GM21786 (cell line): ENCODE data around the gene ACOT6.
"Not testable (repeated sequence)": the region's sequence is repeated elsewhere in the genome, so short reads cannot be mapped to it uniquely, and the experiment has no call there.

ENCODE experiments used
- ATAC-seq: cut with Tn5 transposase; IDR thresholded peaks from one replicate; pipeline ENCODE4 v1.9.1; 2021; ENCODE audit not compliant: unreplicated experiment

ACOT6 gene

DNA sequence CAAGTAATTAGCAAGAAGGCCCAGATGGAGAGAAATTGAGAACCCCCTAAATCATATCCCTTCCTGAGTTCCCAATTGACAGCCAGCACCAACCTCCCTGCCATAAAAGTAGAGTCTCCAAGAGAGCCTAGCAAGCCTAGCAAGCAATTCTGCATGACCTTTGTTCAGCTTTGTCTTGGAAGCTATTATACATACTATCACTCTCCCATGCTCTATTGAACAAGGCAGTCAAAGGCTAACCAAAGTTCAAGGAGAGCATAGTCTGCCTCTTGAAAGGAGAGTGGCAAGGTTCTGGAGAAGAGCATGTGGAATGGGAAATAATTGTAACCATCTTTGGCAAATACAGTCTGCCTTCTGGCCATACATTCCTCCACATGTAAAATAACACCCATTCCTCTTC, 12.8 kb upstream of the ACOT6 start:
- no peak for ATAC-seq

DNA sequence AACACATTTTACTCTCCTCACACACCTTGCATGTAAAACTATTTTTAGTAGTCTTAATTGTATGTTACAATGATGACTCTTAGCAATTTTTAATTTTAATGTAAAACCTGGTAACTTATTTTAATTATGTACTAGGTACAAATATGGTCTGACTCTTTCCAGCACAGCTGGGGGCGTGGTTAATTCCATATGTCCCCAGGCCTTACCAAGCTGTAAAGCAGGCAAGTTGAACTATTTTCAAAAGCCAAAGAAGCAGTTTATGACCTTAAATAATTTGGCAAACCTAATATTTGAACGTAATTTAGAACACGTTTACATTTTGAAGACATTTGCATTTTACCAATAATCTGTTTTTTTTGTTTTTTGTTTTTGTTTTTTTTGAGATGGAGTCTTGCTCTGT, 9.3 kb upstream of the ACOT6 start:
- no peak for ATAC-seq

DNA sequence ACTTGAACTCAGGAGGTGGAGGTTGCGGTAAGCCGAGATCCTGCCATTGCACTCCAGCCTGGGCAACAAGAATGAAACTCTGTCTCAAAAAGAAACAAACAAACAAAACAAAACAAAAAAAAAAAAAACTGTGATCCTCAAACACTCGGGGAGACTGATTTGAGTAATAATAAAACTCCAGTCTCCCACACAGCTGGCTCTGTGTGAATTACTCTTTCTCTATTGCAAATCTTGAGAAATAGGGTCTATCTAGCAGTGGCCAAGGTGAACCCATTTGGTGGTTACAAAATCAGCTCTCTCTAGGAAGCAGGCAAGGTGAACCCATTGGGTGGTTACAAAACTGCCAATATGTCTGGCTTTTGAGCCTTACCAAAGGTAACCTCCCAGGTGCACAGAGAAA, 6.0 kb upstream of the ACOT6 start:
- no peak for ATAC-seq

DNA sequence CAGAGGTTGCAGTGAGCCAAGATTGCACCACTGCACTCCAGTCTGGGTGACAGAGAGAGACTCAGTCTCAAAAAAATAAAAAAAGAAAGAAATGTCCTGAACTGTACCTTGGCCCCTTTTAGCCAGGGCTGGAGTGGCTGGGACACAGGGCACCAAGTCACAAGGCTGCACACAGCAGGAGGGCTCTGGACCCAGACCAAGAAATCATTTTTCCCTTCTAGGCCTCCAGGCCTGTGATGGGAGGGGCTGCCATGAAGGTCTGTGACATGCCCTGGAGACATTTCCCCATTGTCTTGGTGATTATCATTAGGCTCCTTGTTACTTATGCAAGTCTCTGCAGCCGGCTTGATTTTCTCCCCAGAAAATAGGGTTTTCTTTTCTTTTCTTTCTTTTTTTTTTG, 5.1 kb upstream of the ACOT6 start:
- no peak for ATAC-seq

DNA sequence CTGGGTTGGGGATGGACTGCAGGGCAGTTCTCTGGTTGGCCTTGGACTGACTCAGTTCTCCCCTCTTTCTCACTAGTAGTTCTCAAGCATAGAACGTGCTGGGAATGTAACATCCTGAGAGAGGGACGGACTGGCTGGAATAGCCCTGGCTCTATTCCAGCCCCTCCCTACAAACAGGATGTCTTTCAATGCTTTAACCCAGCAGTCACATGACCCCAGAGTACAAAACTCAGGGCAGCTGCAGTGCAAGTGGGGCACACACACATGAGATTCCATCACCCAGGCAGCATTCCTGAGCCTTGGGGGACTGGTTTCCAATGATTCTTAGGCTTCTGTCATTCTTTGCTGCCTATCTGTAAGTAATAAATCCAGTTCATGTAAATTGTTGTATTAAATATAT, 1.6 kb upstream of the ACOT6 start:
- ATAC-seq, result no peak

DNA sequence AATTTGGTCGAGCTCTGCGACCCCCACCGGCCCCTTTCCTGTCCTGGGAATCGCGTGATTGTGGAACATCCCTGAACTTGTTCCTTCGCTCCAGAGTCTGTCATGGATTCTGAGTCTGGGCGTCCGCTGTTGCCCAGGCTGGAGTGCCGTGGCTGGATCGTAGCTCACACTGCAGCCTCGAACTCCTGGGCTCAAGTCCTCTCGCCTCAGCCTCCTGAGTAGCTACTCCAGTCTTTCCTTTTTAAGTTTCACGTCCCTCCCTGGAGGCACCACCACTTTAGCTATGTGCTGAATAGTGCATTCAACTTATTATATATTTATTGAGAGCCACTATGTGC, 698 bp downstream of the ACOT6 start:
- no peak for ATAC-seq

DNA sequence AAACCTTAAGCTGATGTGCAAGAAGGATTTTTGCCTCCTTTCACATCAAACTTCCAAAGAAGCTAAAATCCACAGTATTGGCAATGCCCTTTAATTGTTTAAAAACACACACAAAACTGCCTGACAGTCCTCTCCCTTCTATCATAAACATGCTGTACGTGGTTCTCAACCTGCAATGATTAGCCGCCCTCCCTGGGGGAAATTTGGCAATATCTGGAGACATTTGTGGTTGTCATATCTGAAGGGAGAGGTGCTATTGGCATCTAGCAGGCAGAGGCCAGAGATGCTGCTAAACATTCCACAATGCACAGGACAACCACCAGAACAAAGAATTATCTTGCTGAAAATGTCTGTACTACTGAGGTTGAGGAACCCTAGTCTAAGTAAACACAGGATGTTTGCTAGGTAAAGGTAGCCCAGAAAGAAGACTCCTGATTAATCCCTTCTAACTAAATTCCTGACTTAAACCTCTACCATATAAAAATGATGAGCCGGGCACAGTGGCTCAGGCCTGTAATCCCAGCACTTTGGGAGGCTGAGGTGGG, 1.2 kb downstream of the ACOT6 start:
- no peak for ATAC-seq

DNA sequence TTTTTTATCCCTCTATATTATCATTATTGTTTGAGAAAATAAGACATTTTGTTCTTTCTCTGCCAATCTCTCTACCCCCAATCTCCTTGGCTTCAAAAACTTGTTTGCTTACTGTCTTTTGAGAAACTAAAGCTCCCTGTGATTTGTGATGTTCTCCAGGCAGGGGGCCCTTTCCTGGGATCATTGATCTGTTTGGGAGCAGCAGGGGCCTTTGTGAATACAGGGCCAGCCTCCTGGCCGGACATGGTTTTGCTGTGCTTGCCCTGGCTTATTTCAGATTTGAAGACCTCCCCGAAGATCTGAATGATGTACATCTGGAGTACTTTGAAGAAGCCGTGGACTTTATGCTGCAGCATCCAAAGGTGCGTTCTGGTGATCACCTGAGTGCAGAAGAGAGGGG, 4.5 kb downstream of the ACOT6 start:
- no peak for ATAC-seq

DNA sequence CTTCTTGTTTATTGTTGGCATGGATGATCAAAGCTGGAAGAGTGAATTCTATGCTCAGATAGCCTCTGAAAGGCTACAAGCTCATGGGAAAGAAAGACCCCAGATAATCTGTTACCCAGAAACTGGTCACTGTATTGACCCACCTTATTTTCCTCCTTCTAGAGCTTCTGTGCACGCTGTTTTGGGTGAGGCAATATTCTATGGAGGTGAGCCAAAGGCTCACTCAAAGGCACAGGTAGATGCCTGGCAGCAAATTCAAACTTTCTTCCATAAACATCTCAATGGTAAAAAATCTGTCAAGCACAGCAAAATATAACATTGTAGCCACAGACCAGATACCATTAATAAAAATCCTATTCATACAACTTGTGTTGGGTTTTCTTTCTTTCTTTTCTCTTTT, 7.2 kb downstream of the ACOT6 start:
- no peak for ATAC-seq

DNA sequence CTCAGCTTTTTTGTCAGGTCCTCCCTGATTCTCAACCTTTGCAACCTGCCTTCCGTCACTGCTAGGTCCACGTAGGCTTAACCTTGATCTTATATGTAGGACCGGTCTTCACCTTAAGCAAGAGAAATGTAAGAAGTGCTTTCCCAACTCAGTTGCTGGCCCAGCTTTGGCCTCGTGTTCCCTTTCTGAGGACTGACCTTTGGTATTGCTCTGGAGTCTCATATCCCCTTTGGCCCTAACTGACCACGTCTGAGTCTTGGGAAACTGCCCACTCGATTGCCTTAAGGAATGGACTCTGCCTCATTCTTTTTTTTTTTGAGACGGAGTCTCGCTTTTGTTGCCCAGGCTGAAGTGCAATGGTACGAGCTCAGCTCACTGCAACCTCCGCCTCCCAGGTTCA, 8.0 kb downstream of the ACOT6 start:
- no peak for ATAC-seq

DNA sequence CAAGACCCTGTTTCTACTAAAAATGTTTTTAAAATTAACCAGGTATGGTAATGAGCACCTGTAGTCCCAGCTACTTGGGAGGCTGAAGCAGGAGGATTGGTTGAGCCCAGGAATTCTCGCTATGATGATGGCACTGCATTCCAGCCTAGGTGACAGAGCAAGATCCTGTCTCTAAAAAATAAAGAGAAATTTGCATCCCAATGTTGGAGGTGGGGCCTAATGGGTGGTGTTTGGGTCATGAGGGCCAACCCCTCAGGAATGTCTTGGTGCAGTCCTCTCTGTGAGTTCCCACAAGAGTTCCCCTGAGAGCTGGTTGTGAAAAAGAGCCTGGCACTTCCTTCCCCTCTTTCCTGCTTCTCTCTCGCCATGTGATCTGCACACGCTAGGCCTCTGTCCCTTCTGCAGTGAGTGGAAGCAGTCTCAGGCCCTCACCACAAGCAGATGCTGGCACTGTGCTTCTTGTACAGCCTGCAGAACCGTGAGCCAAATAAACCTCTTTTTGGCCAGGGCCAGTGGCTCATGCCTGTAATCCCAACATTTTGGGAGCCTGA, 11.3 kb downstream of the ACOT6 start:
- ATAC-seq, result no peak

DNA sequence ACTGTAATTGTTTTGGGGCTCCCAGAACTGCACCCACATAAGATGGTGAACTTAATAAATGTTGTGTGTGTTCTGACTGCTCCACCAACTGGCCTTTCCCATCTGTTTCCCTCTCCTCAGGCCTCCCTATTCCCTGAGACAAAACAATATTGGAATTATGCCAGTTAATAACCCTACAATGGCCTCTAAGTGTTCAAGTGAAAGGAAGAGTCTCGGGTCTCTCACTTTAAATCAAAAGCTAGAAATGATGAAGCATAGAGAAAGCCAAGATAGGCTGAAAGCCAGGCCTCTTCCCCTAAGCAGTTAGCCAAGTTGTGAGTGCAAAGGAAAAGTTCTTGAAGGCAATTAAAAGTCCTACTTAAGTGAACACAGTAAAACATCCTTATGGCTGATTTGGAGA, 13.4 kb downstream of the ACOT6 start:
- ATAC-seq, result no peak

DNA sequence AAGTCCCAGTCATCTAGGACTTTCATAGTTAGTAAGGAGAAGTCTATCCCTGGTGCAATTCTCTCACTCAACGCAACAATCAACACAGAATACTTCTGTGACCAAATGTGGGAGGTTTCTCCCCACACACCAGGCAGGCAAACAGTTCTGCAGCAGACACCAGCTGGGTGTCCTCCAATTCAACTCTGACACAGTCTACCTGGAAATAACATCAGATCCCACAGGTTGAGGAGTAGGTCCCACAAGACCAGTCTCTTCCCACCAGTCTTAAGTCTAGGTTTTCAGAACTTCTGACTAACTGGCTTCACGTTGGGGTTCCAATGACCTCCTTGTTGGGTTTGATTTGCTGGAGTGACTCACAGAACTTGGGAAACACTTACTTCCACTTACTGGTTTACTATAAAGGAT, 14.8 kb downstream of the ACOT6 start:
- ATAC-seq, result no peak

DNA sequence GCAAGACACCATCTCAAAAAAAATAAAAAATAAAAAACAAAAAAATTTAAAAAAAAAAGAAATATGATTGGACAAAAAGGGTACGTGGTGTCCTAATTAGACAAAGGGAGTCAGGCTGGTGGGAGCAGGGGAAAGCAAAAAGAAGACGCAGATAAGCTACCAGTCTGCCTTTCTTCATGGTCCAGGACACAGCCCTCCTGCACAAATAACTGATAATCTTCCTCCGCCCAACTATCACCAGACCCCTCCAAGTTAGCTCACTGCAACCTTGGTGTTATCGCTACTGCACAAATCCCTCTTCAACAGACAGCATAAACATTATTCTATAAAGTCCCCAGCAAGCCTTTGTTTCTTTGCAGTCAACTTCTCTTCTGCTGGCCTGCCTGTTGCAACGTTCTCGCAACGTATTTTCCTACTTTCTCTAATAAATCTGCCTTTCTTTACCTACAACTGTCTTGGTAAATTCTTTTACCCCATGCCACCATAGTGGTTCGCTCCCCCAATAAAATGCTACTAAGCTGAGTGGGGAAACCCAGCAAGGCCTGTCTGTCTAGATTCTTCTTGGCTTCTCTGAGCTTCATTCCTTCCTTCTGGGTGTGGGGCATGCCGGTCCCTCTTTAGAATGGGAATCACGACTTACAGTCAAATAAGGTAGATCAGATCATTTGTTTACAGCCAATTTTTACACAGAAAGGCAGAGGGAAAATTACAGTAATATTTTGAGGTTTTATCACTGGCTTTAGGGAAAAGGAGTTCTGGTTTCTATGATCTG, 17.9 kb downstream of the ACOT6 start:
- ATAC-seq, result no peak

DNA sequence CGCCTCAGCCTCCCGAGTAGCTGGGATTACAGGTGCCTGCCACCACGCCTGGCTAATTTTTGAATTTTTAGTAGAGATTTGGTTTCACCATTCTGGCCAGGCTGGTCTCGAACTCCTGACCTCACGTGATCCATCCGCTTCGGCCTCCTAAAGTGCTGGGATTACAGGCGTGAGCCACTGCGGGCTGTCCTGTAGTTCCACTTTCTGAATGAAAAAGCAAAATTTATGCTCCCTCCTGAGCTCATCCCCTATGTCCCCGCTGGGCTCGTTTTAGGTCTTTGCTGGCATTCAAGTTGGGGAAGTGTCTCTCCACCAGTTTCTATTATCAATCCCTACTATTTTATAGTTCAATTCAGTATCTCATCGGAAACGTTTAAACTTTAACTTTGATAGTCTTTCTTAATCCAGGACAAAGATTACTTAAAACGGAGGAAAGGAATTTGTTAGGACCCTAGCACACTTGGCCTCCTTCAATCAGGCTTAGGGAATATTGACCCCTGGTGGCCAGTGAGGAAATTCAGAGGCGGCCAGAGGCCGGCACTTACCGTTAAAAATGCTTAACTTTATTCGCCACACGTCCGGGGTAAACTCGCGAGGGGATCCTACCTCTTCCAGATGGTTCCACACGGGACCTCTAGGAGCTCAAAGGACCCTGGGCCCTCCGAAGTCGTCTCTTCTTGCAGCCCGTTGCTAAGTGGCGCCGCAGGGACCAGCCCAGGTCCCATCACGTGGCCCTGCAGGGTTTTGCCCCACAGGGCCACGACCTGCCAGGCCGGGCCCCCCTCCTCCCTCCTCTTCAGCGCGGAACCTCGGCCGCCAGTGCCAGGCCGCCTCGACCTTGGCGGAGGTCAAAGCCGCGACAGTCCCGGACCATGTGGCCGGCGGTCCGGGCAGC, 21.0 kb downstream of the ACOT6 start:
- ATAC-seq, result peak; percentile 50

DNA sequence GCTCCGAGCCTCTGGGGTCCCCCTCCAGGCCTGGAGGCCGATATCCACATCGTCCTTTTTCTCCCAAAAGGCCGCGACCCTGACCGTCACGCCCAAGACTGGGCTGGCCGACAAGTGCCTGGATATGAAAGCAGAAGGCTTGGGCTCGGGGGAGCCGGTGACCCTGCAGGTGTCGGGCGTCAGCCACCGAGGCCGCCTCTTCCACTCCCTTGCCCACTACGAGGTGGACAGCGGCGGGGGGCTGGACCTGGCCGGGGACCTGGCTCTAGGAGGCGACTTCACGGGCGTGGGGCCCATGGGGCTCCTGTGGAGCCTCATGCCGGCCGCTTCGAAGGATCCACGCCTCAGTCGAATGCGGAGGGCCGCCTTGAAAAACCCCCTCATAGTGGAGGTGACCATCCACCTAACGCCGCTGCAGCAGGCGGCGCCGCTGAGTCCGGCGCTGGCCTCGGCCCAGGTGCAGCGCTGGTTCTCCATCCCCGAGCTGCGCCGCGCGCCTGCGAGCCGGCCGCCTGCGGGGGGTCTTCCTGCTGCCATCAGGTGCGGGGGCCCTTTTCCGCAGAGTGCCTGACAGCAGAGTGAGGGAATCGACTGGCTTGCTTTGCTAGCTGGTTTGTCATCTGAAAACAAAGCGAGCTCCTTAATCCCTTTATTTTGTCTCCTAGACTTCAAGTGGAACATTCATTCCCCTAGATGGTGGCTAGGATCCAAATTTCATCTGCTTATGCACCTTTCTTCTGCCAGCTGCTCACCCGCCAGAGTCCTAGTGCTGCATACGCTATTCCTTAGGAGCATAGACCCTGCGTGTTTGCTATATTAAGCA, 21.9 kb downstream of the ACOT6 start:
- peak; percentile 12 for ATAC-seq

DNA sequence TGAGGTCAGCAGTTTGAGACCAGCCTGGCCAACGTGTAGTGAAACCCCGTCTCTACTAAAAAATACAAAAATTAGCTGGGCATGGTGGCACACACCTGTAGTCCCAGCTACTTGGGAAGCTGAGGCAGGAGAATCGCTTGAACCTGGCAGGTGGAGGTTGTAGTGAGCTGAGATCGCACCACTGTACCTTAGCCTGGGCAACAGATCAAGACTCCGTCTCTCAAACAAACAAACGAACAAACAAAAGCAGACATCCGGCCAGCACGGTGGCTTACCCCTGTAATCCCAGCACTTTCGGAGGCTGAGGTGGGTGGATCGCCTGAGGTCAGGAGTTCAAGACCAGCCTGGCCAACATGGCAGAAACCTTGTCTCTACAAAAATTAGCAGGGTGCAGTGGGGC, 24.0 kb downstream of the ACOT6 start:
- not testable (repeated sequence) for ATAC-seq

DNA sequence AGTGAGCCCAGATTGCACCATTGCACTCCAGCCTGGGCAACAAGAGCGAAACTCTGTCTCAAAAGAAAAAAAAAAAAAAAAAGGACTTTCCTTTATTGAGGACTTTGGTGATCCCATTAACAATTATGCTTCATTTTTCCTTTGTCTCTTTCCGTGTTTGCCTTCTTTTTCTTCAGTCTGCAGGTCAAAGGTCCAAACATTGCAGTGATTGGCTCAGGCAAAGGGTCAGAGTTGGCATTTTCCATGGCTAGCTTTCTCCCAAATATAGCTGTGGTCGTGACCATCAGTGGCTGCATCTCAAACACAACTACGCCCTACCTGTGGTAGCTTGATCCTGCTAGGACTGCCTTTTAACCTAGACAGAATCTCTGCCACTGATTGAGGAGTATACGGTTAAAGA, 25.5 kb downstream of the ACOT6 start:
- no peak for ATAC-seq

DNA sequence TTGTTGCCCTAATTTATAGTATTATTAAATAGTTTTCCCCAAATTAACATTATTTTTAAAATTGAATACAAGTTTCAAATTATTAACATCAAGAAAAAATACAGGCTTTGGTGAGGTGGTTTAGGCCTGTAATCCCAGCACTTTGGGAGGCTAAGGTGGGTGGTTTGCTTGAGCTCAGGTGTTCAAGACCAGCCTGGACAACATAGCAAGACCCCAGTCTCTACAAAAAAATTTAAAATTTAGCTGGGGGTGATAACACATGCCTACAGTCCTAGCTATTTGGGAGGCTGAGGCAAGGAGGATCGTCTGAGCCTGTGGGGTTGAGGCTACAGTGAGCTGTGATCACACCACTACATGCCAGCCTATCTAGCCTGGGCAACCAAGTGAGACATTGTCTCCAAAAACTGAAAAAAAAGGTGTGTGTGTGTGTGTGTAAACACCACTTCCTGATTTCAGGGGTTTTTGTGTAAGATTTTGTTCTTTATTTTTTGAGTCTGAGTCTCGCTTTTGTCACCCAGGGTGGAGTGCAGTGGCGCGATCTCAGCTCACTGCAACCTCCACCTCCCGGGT, 28.6 kb downstream of the ACOT6 start:
- ATAC-seq, result no peak

DNA sequence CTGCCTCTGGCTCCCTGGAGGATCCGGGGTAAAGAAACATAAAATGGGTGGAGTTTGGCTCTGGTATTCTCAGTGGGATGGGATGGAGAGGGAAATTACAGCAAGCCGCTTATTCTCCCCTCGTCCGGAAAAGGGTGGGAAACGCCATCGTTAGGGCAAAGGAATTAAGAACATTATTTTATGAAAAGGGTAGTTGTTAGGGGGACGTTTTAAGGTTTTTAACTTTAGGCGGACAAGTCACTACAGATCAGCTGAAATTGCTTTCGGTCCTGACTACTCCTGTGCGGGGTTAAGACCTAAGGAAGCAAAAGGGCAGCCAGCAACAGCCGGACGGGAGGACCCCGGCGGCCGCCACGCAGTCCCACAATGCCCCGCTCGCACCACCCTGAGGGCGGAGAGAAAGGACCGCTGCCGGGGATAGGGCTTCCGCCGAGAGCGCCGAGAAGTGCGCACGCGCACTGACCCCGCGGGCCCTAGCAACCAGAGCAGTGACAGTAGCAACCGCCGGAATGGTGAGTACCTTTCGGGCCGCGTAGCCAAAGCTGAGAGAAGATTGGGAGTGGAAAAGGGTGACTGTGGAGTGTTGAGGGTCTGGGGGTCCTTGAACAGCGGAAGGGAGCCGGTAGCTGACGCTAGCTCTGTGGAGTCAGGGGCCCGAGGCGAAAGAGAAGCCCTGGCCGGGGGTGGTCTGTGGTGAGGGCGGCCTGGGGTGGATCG, 32.4 kb downstream of the ACOT6 start, which contains the start of gene DNAL1:
Gene DNAL1 (plus strand): TSS at position 456 of the 717 bp plus-strand sequence. CDS start 54 bp downstream, at position 510.
- peak; percentile 95 for ATAC-seq
